Activated T-cell treated with anti-CD3 and anti-CD28 coated beads, Interleukin-2, amount 50 U/mL, for 1 hour (primary cell): ENCODE results near the gene KIFC1.
A peak's percentile ranks its signal among the peaks of the same experiment; 100 is the strongest.

Experiments used
- DNase-seq: peaks from one replicate; pipeline ENCODE4 v3.0.0-alpha.2; 2020

The KIFC1 gene

DNA sequence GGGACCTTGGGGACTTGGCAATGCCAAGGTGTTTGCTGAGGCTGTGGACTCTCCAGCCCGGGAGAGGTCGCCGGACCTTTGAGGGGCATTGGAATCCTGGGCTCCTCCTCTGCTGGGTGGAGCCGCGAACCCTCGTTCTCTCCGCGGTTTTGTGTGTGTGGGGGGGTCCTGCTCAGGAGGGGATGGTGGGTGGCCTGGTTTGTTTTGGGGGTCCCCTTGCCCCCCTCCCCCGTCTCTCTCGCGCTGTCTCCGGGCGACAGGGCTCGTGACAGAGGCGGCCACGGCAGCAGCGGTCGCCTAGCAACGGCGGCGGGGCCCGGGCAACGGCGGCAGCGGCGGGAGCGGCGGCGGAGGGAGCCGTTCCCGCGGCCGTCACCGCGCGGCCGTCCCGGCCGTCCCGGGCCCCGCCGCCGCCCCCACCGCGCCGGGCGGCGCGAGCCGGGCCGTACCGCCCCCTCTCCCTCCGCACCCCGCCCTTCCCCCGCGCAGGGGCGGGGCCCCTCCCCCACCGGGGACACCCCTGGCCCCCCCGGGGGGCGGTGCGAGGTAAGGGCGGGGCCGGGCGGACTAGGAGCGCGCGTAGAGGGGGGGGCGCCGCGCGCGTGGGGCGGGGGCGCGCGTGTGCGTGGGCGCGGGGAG is 36.1 kb downstream of the KIFC1 start:
- peak; percentile 74 for DNase-seq

GRCh38 chr6:33428224-33428965 is 36.8 kb downstream of the KIFC1 start:
- DNase-seq, result peak; percentile 50

DNA sequence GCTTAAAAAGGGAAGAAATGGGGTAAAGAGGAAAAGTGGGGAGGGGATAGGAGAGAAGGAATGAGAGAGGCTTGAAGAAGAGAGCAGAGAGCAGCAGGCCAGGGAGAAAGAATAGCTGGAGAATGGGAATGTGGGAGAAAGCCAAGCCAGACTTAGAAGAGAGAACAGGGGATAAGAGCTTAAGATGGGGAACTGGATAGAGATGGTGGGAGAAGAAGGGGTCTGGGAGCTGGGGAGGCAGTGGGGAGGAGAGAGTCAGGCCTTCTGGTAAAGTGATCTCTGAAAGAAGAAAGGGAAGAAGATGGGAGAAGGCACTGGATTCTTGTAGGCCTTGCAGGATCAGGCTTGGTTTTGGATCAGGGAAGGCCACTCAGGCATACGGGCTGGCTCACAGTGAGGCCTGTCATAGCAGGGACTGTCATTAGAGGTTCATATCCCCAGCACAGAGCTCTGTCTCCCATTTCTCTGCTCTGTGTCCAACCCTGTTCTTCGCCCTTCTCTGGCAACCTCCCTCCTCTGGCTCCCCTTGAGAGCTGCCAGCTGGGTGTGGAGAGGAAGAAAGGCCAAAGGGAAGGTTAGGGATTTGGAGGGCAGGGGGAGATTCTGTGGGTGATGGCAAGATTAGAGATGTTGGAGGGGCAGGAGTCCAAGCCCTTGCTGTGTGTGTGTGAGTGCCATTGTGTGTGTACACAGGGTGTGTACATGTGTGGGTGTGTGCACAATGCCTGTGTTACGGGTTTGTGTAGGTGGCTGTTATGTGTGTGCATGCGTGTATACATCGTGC is 37.5 kb downstream of the KIFC1 start:
- no peak for DNase-seq

- no peak for DNase-seq
Observed at GRCh38 chr6:33429750-33430052, 38.1 kb downstream of the KIFC1 start.

DNA sequence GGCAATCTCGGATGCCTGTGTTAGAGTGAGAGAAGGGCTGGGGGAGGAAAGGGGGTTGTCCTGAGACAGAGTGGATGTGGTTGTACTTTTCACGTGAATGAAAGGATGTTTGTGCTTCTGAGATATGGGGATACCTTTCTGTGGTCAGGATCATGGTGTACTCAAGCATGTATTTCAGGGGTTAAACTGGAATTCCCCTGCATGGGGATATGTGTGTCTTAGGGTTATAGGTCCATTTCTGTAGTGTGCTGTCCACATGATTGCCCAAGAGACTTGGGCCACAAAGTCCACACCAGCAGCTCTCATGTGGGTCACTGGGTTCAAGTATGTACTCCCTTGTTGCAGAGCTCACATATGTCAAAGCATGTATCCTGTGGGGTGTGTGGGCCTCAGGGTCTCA is 38.7 kb downstream of the KIFC1 start:
- no peak for DNase-seq

DNA sequence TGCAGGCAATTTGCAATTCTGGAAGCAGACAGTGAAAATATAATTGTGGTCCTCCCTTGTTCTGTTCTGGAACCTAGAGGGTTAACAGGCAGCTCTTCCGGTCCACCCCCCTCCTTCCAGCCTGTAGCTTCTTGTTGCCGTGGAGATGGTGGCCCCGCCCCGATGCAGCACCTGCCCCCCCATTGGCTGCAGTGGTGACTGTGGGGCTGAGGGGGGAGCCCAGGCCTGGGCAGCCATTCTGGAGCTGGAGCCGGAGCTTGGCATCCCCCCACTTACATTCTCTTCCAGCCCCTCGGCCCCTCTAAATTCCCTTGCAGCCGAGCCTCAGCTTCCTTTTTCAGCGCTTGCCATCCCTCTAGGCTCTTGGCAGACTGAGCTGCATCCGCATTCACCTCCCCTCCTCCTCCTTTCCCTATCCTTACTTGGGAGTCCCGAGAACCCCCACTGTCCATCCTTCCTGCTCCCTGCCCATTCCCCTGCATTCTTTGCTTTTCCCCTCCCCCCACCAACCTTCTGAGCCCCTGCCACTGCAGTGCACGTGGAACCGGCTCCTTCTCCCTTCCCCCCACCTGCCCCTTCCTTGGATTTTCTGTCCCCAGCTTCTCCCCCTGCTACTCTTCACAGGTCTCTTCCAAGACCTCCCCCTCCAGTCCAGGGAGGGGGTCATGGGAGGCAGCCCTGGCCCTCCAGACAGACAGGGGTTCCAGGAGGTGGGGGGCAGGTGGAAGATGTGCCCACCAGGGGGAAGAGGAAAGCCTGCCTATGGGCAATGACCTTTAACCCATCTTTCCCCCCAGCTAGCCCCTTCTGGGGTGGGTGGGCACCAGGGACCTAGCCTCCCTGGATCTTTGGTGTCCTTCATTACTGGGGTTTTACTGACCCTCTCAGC is 39.6 kb downstream of the KIFC1 start:
- DNase-seq, result peak; percentile 82

- DNase-seq, result no peak
Observed at GRCh38 chr6:33431880-33432541, 40.4 kb downstream of the KIFC1 start.

DNA sequence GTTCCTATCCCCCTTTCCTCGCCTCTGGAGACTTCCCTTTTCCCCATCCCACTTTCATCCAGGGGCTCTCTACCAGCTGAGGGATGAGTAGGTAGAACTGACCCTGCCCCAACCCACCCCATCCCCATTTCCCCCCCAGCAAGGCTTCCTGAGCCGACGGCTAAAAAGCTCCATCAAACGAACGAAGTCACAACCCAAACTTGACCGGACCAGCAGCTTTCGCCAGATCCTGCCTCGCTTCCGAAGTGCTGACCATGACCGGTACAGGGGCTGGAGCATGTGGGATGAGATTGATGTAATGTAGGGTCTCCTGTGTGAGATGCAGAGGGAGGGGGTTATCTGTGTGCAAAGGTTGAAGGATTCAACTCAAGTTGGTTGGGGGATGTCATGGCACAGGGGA is 40.9 kb downstream of the KIFC1 start:
- DNase-seq, result no peak

DNA sequence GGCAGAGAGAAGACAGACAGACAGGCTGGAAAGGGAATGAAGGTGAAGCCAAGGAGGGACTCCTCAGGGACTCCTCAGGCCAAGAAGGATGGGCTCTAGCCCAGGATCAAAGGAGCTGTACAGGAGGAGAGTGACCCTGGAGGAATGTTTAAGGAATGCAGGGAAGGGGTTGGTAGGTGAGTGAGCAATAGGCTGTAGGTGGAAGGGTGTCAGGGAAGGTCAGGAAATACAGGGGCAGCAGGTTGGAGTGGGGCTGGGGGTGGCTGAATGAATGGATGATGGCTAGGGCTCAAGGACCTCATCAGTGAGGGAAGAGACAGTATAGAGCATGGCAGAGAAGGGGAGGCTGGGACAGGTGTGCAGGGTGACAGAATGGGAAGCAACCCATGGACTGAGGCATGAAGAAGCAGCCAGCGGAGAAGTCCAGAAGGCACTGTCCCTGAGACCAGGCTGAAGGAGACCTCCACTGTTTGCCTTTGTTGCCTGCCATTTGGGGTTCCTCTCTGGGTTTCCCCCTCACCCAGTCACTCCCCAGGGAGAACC is 41.4 kb downstream of the KIFC1 start:
- DNase-seq, result no peak

GRCh38 chr6:33433544-33434191 is 42.0 kb downstream of the KIFC1 start:
- DNase-seq, result no peak

DNA sequence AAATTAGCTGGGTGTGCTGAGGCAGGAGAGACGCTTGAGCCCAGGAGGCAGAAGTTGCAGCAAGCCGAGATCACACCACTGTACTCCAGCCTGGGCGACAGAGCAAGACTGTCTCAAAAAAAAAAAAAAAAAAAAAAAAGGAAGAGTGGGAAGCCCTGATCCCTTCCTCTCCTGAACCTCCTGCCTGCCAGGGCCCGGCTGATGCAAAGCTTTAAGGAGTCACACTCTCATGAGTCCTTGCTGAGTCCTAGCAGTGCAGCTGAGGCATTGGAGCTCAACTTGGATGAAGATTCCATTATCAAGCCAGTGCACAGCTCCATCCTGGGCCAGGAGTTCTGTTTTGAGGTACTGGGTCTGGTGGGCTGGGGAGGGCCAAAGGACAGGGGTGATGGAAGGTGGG is 43.3 kb downstream of the KIFC1 start:
- no peak for DNase-seq

GRCh38 chr6:33437666-33438065 is 46.0 kb downstream of the KIFC1 start:
- DNase-seq, result no peak

DNA sequence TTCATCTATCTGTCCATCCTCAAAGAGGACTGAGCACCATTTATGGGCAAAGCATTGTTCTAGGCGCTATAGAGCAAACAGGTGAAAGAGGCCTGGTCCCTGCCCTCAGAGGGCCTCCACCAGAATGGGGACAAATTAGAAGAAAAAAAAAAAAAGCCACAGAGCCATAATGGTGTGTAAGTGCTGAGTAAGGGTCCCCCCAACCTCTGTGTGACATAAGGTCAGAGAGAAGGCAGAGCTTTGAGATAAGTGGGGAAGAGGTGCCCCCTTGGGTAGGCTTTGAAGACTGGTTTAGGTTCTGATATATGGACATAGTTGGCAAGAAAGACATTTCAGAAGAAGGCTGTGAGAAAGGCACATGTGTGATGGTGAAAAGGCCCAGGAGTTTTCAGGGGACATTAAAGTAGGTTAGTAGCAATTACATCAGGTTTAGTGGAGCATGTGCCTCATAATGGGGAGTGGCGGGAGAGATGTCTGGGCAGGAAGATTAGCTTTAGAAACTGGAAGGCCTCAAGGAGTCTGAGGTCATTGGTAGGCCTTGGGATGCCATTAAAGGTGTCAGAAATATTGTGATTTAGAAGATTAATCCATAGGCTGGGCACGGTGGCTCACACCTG is 47.5 kb downstream of the KIFC1 start:
- DNase-seq, result no peak

GRCh38 chr6:33439956-33440648 is 48.5 kb downstream of the KIFC1 start:
- DNase-seq, result no peak

DNA sequence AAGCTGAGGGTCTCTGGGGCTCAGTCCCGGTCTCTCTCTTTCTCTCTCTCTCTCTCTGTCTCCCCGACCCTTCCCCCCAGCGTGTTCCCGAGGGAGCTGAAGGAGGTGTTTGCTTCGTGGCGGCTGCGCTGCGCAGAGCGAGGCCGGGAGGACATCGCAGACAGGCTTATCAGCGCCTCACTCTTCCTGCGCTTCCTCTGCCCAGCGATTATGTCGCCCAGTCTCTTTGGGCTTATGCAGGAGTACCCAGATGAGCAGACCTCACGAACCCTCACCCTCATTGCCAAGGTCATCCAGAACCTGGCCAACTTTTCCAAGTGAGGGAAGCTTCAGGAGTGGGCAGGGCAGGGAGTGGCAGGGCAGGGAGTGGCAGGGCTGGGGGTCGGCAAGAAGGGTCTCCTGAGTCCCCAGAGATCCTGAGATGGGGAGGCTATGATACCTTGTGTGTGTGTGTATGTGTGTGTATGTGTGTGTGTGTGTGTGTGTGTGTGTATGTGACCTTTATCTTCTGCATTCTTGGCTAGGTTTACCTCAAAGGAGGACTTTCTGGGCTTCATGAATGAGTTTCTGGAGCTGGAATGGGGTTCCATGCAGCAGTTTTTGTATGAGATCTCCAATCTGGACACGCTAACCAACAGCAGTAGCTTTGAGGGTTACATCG is 49.2 kb downstream of the KIFC1 start:
- no peak for DNase-seq

DNA sequence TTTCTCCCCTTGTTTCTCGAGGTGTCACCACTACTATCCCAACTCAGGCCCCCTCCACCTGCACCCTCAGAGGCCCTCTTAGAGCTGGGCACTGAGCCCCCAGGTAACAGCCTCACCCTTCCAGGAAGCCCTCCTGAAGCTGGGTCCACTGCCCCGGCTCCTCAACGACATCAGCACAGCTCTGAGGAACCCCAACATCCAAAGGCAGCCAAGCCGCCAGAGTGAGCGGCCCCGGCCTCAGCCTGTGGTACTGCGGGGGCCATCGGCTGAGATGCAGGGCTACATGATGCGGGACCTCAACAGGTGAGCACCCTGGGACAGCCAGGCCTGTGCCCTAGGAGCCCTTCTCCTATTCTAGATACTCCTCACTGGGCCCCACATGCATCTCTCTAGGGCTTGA is 49.8 kb downstream of the KIFC1 start:
- DNase-seq, result no peak

- no peak for DNase-seq
Observed at GRCh38 chr6:33442283-33442682, 50.7 kb downstream of the KIFC1 start.

- no peak for DNase-seq
Observed at GRCh38 chr6:33443025-33443424, 51.4 kb downstream of the KIFC1 start.

DNA sequence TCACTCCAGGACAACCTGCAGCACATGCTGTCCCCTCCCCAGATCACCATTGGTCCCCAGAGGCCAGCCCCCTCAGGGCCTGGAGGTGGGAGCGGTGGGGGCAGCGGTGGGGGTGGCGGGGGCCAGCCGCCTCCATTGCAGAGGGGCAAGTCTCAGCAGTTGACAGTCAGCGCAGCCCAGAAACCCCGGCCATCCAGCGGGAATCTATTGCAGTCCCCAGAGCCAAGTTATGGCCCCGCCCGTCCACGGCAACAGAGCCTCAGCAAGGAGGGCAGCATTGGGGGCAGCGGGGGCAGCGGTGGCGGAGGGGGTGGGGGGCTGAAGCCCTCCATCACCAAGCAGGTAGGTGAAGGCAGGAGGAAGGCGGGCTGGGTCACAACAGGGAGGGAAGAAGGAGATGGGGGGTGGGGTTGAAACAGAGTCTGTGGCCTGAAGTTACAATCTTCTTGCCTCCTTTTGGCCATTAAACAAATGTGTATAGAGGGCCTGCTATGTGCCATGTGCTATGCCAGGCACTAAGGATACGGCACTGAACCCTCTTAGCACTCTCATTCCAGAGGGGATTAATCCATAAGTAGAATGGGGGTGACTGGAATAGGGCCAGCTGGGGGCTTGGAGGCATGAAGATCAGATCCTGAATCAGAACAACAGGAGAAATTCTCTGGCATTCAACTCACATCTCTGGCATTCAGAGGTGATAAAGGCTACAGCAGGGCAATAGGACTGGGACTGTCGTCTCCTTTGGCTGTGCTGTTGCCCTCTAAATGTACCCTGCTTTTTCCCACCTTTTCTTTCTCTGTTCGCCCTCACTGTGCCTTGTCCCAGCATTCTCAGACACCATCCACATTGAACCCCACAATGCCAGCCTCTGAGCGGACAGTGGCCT is 52.2 kb downstream of the KIFC1 start:
- no peak for DNase-seq
